ENCODE measurements around the gene FOXJ3. TPM values are rescaled to one million over a fixed set of nuclear protein-coding genes. Genes with fewer than 3 reads are reported as not detected.

The FOXJ3 gene
- total and polyA plus RNA-seq, 2 of the 8 experiments (the other 6 are each of a cell fraction or from before 2014, with no cell fraction given), result 48.6 to 51.9 TPM

DNA sequence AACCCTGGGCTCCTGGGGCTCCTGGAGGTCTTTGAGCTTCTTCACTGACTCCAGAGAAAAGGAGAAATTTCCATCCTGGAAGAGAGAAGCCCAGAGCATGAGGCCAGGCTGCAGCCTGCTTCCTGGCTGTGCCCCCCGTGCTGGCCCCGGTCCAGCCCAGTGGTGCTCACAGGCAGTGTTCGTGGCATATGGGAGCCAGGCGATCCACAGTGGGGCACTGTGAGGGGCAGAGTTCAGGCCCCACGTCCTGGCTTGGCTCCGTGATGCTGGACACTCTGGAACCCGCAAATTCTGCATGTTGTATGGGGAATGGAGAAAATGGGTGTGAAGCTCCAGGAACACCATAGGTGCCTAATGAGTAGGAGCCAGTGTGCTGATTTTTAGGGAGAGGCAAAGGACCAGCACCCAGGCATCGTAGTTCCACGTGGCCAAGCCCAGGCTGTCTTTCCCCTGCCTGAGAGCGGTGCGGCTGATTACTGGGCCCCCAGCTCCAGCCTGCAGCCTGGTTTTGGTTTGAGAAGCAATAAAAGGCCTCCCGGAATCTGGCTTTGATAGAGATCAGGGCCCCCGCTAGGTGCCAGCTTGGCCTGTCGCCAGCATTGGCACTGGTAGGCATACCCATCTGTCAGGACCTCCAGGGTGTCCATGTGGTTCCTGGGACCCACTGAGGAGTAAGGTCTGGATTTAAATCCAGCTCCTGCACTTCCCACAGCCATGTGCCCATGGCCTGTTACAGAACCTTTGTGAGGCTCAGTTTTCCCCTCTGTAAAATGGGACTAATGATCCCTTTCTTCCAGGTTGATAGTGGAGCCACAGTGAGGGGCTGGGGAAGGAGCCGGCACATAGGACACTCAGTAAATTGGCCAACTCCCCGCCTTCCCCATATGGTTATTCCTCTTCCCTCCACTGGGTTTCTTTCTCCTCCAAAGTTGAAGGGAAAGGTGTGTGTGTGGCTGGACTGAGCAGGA, 171.2 kb downstream of the FOXJ3 start:
- no peak overlapping the region for H3K4me3 ChIP-seq (ENCODE audit: extremely low read depth in 1 of 4, insufficient read depth in 2 of 4, low read depth in 3 of 4, low read length in 4 of 4)
- H3K79me2 ChIP-seq (ENCODE audit: control insufficient read depth in 1 of 2, insufficient read depth in 2 of 2, low read length in 2 of 2), result no peaks in the 10 kb centered on the region
- no peak overlapping the region for H3K4ac ChIP-seq (replicated peaks; ENCODE audit: insufficient read length, low read depth, low read length)
- no peak overlapping the region for H3K56ac ChIP-seq (replicated peaks; ENCODE audit: insufficient read length, low read depth, low read length)
- H3K18ac ChIP-seq (ENCODE audit: extremely low read depth, low read length), result no peak overlapping the region
- no peak overlapping the region for H3K27ac ChIP-seq (ENCODE audit: low read depth, low read length)
- H4K5ac ChIP-seq (ENCODE audit: insufficient read length, low read depth, low read length), result no peak overlapping the region
- whole genome bisulfite sequencing, 2 experiments (ENCODE audit: extremely low coverage in 1 of 2, insufficient coverage in 1 of 2, insufficient read length in 1 of 2, insufficient replicate concordance in 2 of 2, low coverage in 1 of 2, low lambda C conversion rate in 2 of 2, missing lambda C conversion rate in 1 of 2), result 98% methylated on average over 15 of the region's 16 CpGs; no CpG with 5 or more reads in 1 of the 2 experiments
- H2BK15ac ChIP-seq (ENCODE audit: low read length), result no peak overlapping the region
- H2BK12ac ChIP-seq (ENCODE audit: low read depth, low read length), result no peak overlapping the region
- peaks cover 0 to 2% (median 0%) of the 10 kb centered on the region in 4 experiments; a peak in 1 of 7 replicates for H3K4me1 ChIP-seq (replicated peaks in 1 of 4; ENCODE audit: control insufficient read depth in 3 of 4, insufficient read depth in 4 of 4, low read length in 3 of 4)
- H4K20me1 ChIP-seq (replicated peaks in 1 of 2; ENCODE audit: control insufficient read depth in 1 of 2, insufficient read depth in 2 of 2, low read length in 2 of 2), result no peaks in the 10 kb centered on the region
- H3K4me2 ChIP-seq (ENCODE audit: insufficient read depth in 1 of 2, low read depth in 2 of 2, low read length in 2 of 2), result no peak overlapping the region
- H3K9me3 ChIP-seq (ENCODE audit: insufficient read depth in 2 of 2, low read depth in 1 of 2, low read length in 1 of 2), result no peaks in the 10 kb centered on the region
- H4K91ac ChIP-seq (replicated peaks; ENCODE audit: insufficient read length, low read length), result no peak overlapping the region
- ChIA-PET POLR2A (ENCODE audit: partially characterized antibody) (no interaction called here), CTCF (ENCODE audit: partially characterized antibody) (interaction anchor here (1.2 to 3.7 kb wide), 2 partner anchors 10 to 590 kb away, joined by 4 to 40 read pairs; no protein-coding TSS in a partner anchor)
- H2BK20ac ChIP-seq (ENCODE audit: low read length), result no peak overlapping the region
- H3K9ac ChIP-seq (replicated peaks in 1 of 4; ENCODE audit: extremely low read depth in 1 of 4, low read depth in 3 of 4, low read length in 3 of 4), result no peak overlapping the region
- no peaks in the 10 kb centered on the region for H3K27me3 ChIP-seq (replicated peaks in 1 of 4; ENCODE audit: control insufficient read depth in 3 of 4, extremely low read depth in 1 of 4, insufficient read depth in 3 of 4, low read length in 3 of 4)
- FAIRE-seq (no peak), DNase-seq (ENCODE audit: low read depth in 1 of 2, low spot score in 2 of 2) (no peak)
- no peak overlapping the region for H2AK5ac ChIP-seq (ENCODE audit: low read depth, low read length)
- no peaks in the 10 kb centered on the region for H3K36me3 ChIP-seq (ENCODE audit: control insufficient read depth in 2 of 4, insufficient read depth in 4 of 4, low read length in 3 of 4)
- no peak overlapping the region for H2AFZ ChIP-seq (ENCODE audit: low read length)
- H2BK5ac ChIP-seq (ENCODE audit: low read depth, low read length), result no peak overlapping the region
- H3K79me1 ChIP-seq (ENCODE audit: low read depth, low read length), result no peaks in the 10 kb centered on the region
- peaks cover 3% of the 10 kb centered on the region; the same call in 1 of the 2 replicates for H3K23me2 ChIP-seq (ENCODE audit: low read depth, low read length)
- H3K14ac ChIP-seq (ENCODE audit: insufficient read length), result no peak overlapping the region
- no peak overlapping the region for H4K8ac ChIP-seq (ENCODE audit: extremely low read depth, insufficient read depth, low read length)
- H3K23ac ChIP-seq (ENCODE audit: insufficient read length), result no peak overlapping the region
- no peak overlapping the region for H2BK120ac ChIP-seq (replicated peaks; ENCODE audit: low read depth, low read length)
- TF ChIP-seq PHF8 (conservative IDR thresholded peaks at IDR 0.05; ENCODE audit: low read depth, low read length), result no peak
- TF ChIP-seq HDAC2 (IDR thresholded peaks at IDR 0.05; ENCODE audit: borderline replicate concordance in 1 of 2, low read depth in 2 of 2, low read length in 2 of 2), result no peak
- TF ChIP-seq SAP30 (IDR thresholded peaks at IDR 0.05; ENCODE audit: insufficient read depth, insufficient replicate concordance, low read length), result no peak
- TF ChIP-seq NRF1 (IDR thresholded peaks at IDR 0.05; ENCODE audit: low read depth, low read length), result no peak
- no peak for TF ChIP-seq CEBPB (IDR thresholded peaks at IDR 0.05; ENCODE audit: low read depth, low read length)
- no peak for TF ChIP-seq CTBP2 (IDR thresholded peaks at IDR 0.05; ENCODE audit: borderline replicate concordance, insufficient read depth, insufficient read length, low read length)
- no peak for TF ChIP-seq MAFK (IDR thresholded peaks at IDR 0.05; ENCODE audit: low read depth, low read length)
- no peak for TF ChIP-seq POLR2AphosphoS5 (IDR thresholded peaks at IDR 0.05; ENCODE audit: low read depth, low read length)
- TF ChIP-seq CBX5 (IDR thresholded peaks at IDR 0.05; ENCODE audit: low read depth, low read length), result no peak
- no peak for TF ChIP-seq KDM5A (IDR thresholded peaks at IDR 0.05; ENCODE audit: low read length)
- TF ChIP-seq TCF12 (IDR thresholded peaks at IDR 0.05; ENCODE audit: low read depth, low read length), result no peak
- TF ChIP-seq TBP (IDR thresholded peaks at IDR 0.05; ENCODE audit: low read depth, low read length), result no peak

All from H1 (cell line).